Activated T-cell treated with anti-CD3 and anti-CD28 coated beads, Interleukin-2, amount 50 U/mL, for 4 hours (primary cell): Measurements from ENCODE around the gene CLEC4G. TPM values are rescaled to one million over a fixed set of nuclear protein-coding genes. Genes with fewer than 3 reads are reported as not detected.
"Not testable (repeated sequence)": the region's sequence is repeated elsewhere in the genome, so short reads cannot be mapped to it uniquely, and the experiment has no call there.

Experiments
- ATAC-seq, 2 donors: fragments of 200-7000 bp; cut with Tn5 transposase; one replicate each; pipeline ENCODE4 v1.10.0; 2021
- DNase-seq: peaks from one replicate; pipeline ENCODE4 v3.0.0-alpha.2; 2020
- H3K27me3 Mint-ChIP-seq: one replicate; pipeline ENCODE4 v1.8.0; 2021; ENCODE audit warnings: low read depth, mixed read lengths
- H3K36me3 Mint-ChIP-seq: one replicate; pipeline ENCODE4 v1.8.0; 2022; ENCODE audit warnings: mixed read lengths; ENCODE audit not compliant: insufficient read depth
- H3K4me1 Mint-ChIP-seq: one replicate; pipeline ENCODE4 v1.8.0; 2021; ENCODE audit warnings: low read depth, mixed read lengths
- H3K4me3 Mint-ChIP-seq: one replicate; pipeline ENCODE4 v1.8.0; 2021; ENCODE audit warnings: mild to moderate bottlenecking, moderate library complexity, mixed read lengths
- H3K9me3 Mint-ChIP-seq: one replicate; pipeline ENCODE4 v1.8.0; 2021; ENCODE audit warnings: mixed read lengths
- total RNA-seq, 3 donors: library from RNA; stranded (reverse); gene quantifications; one replicate each; pipeline ENCODE4 v1.2.1, GENCODE V29; 2021

Gene CLEC4G
- total RNA-seq, 3 donors from 2014 or later: not detected

DNA sequence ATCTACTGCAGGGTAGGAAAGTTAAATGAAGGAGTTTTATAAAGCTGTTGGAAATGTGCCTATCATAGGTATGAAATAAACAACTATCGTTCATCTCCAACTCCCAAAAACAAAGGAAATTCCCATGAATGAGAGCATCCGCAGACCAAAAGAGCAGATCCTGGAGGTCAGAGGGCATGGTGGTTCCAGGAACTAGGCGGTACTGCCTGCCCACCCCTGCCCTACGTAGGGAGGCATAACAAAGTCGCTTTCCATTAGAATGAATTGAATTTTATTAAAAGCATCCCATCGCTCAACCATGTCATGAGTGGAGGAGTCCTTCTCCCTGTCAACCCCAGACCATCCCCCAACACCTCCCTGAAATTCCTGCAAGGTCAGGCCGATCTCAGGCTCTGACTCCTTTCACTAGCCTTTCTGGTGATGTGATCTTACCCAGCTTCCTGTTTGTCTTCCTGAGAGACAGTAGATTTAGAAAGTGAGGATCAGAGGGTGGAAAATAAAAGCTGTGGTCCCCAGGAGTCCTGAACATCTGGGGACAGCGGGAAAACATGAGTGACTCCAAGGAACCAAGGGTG lies 30.9 kb upstream of the CLEC4G start, which contains the start of gene CLEC4M:
CLEC4M (plus strand) TSS at position 525 of the 575 bp plus-strand sequence; CDS start at position 549, 24 bp downstream.
- Mint-ChIP-seq H3K4me1 (peaks cover 6% of the 10 kb centered on the region), H3K36me3 (peaks cover 8% of the 10 kb centered on the region), H3K4me3 (no peak within 1 kb of the TSS), H3K9me3 (peaks cover 18% of the 10 kb centered on the region), H3K27me3 (peaks cover 15% of the 10 kb centered on the region)
- DNase-seq: no peak
- no peak for ATAC-seq

DNA sequence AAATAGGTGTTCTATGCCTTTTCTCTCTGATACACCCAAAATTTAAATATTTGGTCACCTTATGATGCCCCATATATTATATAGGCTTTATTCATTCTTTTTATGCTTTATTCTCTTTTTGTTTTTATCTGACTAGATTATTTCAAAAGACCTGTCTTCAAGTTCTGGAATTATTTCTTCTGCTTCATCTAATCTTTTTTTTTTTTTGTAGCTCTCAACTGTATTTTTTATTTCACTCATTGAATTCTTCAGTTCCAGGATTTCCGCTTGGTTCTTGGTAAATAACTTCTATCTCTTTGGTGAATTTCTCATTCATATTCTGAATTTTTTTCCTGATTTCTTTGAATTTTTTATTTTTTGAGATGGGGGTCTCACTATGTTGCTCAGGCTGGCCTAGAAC lies 27.2 kb upstream of the CLEC4G start:
- H3K4me1 Mint-ChIP-seq: peaks cover 11% of the 10 kb centered on the region
- H3K9me3 Mint-ChIP-seq: peaks cover 47% of the 10 kb centered on the region
- H3K4me3 Mint-ChIP-seq: no peak overlapping the region
- ATAC-seq (no peak), DNase-seq (no peak)
- peaks cover 11% of the 10 kb centered on the region for H3K36me3 Mint-ChIP-seq
- peaks cover 13% of the 10 kb centered on the region for H3K27me3 Mint-ChIP-seq

DNA sequence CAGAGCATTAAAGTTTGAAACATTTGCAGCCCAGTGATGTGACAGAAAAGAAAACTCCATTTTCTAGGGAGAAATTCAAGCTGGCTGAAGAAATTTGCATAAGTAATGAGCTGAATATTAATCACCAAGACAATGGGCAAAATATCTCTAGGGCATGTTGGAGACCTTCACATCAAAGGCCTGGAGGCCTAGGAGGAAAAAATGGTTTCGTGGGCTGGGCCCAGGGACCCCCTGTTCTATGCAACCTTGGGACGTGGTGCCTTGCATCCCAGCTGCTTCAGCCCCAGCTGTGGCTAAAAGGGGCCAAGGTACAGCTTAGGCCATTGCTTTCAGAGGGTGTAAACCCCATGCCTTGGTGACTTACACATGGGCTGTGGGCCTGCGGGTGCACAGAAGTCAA lies 25.4 kb upstream of the CLEC4G start:
- ATAC-seq: no peak
- Mint-ChIP-seq H3K36me3 (peaks cover 11% of the 10 kb centered on the region), H3K9me3 (peaks cover 51% of the 10 kb centered on the region), H3K27me3 (peaks cover 8% of the 10 kb centered on the region), H3K4me3 (no peak overlapping the region), H3K4me1 (peaks cover 16% of the 10 kb centered on the region)
- DNase-seq: no peak

- DNase-seq: no peak
- no peak for ATAC-seq
- Mint-ChIP-seq H3K4me3 (no peak overlapping the region), H3K36me3 (peaks cover 11% of the 10 kb centered on the region), H3K4me1 (peaks cover 21% of the 10 kb centered on the region), H3K9me3 (peaks cover 51% of the 10 kb centered on the region), H3K27me3 (peaks cover 7% of the 10 kb centered on the region)
These were observed 24.3 kb upstream of the CLEC4G start for GRCh38 chr19:7756258-7756657.

DNA sequence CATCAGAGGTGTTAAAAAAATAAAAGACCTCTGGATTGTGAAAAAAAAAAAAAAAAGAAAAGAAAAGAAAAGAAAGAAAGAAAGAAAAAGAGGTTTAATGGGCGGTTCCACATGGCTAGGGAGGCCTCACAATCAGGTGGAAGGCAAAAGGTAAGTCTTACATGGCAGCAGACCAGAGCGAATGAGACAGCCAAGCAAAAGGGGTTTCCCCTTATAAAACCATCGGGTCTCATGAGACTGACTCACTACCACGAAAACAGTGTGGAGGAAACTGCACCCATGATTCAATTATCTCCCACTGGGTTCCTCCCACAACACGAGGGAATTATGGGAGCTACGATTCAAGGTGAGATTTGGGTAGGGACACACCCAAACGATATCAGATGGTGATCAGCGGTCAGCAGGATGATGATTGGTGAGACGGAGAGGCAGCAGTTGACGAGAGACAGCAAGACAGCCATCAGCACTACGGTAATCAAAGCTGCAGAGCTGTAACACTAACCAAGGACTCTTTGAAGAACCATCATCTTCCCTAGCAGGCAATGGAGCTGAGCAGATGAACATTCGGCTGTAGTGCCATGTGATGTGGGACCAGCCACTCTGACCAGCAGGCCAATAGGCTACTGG lies 19.4 kb upstream of the CLEC4G start:
- peaks cover 7% of the 10 kb centered on the region for H3K27me3 Mint-ChIP-seq

GRCh38 chr19:7748756-7749155 lies 16.8 kb upstream of the CLEC4G start:
- ATAC-seq: no peak
- peaks cover 9% of the 10 kb centered on the region for H3K27me3 Mint-ChIP-seq
- no peak overlapping the region for H3K4me3 Mint-ChIP-seq
- no peak for DNase-seq
- H3K36me3 Mint-ChIP-seq: no peaks in the 10 kb centered on the region
- peaks cover 31% of the 10 kb centered on the region for H3K4me1 Mint-ChIP-seq
- peaks cover 13% of the 10 kb centered on the region for H3K9me3 Mint-ChIP-seq

More for the DNA sequence above, 19.4 kb upstream of the CLEC4G start:
- Mint-ChIP-seq H3K9me3 (peaks cover 31% of the 10 kb centered on the region), H3K4me1 (peaks cover 33% of the 10 kb centered on the region), H3K4me3 (no peak overlapping the region), H3K36me3 (no peaks in the 10 kb centered on the region)
- ATAC-seq: peak; percentile 98 to 99
- peak; percentile 23 for DNase-seq

- H3K4me1 Mint-ChIP-seq: peaks cover 30% of the 10 kb centered on the region
- no peak overlapping the region for H3K4me3 Mint-ChIP-seq
- H3K27me3 Mint-ChIP-seq: peaks cover 10% of the 10 kb centered on the region
- no peak for DNase-seq
- ATAC-seq: no peak
- peaks cover 10% of the 10 kb centered on the region for H3K9me3 Mint-ChIP-seq
- H3K36me3 Mint-ChIP-seq: no peaks in the 10 kb centered on the region
These were observed 16.3 kb upstream of the CLEC4G start for GRCh38 chr19:7748171-7748570.

DNA sequence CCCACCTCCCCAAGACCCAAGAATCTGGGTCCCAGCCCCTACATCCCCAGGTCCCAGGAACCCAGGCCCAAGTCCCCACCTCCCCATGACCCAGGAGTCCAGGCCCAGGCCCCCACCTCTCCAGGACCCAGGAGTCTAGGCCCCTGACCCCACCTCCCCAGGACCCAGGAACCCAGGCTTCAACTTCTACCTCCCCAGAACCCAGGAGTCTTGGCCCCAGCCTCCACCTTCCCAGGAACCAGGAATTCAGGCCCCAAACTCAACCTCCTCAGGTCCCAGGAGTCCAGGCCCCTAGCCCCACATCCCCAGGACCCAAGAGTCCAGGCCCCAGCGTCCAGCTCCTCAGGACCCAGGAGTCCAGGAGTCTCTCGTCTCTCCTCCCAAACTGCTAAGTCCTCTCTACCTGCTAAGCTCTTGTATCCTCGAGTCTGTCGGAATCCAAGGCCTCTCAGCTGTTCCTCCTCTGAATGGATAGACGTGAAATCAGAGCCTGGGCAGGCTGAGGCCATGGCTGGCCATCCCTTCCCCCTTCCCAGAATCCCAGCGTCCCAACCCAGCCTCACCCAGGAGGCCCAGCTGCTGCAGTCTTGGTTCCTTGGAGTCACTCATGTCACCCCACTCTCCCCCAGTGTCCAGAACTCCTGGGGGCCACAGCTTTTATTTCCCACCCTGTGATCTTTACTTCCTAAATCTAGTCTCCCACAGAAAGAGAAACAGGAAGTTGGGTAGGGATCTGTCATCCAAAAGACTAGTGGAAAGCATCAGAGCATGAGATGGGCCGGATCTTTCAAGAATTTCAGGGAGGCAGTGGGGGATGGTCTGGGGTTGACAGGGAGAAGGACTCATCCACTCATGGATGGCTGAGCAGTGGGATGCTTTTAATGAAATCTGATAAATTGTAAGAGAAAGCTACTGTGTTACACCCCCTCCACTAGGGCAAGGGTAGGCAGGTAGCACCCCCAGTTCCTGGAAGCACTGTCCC lies 15.3 kb upstream of the CLEC4G start, which contains the start of gene CD209:
CD209 (minus strand) TSS at position 632 of the 982 bp plus-strand sequence; CDS start at position 609, 23 bp downstream.
- H3K4me1 Mint-ChIP-seq: peaks cover 25% of the 10 kb centered on the region
- no peak within 1 kb of the TSS for H3K4me3 Mint-ChIP-seq
- peaks cover 9% of the 10 kb centered on the region for H3K9me3 Mint-ChIP-seq
- ATAC-seq (no peak), DNase-seq (no peak)
- no peaks in the 10 kb centered on the region for H3K36me3 Mint-ChIP-seq
- H3K27me3 Mint-ChIP-seq: peaks cover 11% of the 10 kb centered on the region

- H3K9me3 Mint-ChIP-seq, DNase-seq, ATAC-seq, H3K36me3 Mint-ChIP-seq, H3K4me3 Mint-ChIP-seq: not testable (repeated sequence)
- peaks cover 14% of the 10 kb centered on the region for H3K27me3 Mint-ChIP-seq
- H3K4me1 Mint-ChIP-seq: peaks cover 21% of the 10 kb centered on the region
These were observed 14.4 kb upstream of the CLEC4G start for GRCh38 chr19:7746306-7746705.

DNA sequence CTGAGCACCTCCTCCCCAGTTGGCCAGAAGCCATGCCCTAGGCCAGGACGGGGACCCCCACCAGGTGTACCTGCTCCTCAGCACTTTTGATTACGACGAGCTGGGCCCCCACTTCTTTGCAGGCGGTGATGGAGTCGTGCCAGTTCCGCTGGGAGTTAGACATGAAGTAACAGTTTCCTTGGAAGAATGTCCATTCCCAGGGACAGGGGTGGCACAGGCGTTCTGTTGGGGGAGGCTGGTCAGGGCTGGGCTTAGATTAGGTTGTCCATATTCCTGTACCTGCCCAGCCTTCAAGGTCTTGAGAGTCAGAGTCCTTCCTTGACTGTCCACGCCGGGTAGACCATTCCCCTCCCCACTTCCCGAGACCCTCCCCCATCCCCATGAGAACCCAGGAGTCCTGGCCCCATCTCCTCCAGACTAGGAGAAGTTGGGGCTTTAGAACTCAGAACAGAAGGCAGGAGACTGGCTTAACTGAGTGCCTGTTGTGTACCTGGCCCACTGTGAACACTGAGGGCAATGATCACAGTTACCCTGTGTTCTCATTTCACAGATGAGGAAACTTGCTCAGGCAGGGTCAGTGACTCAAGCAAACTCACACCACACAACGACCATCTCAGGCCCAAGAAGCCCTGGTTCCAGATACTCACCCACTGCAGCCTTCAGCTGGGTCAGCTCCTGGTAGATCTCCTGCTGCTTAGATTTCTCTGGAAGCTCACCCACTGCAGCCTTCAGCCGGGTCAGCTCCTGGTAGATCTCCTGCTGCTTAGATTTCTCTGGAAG lies 13.2 kb upstream of the CLEC4G start:
- Mint-ChIP-seq H3K27me3 (peaks cover 14% of the 10 kb centered on the region), H3K9me3 (peaks cover under 1% of the 10 kb centered on the region), H3K4me1 (peaks cover 10% of the 10 kb centered on the region), H3K4me3 (no peak overlapping the region), H3K36me3 (no peaks in the 10 kb centered on the region)
- ATAC-seq (no peak), DNase-seq (no peak)

DNA sequence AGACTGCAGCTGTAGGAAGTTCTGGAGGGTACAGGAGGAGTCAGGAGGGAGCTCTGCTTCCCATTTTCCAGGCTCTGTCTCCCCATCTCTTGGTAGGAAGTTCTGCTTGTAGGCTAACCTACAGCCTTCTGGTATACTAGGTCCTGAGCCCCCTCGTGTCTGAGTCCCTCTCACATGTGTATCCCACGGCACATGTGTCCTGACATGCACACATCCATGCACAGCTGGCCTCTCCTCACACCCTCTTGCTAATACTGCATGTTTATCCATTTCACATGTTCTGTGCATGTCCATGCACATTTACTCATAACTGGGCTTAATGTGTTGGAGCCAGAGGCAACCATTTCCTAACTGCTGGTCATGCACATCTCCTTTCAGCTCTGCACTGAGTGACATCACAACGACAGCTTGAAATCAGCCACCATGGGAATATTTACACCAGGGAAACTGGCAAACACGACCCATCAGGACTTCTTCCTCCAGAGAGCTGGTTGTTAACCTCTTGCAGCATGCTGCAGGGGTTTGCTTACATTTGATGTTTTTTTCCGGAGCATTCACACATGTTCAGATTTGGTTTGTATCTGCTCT lies 12.4 kb upstream of the CLEC4G start:
- H3K4me3 Mint-ChIP-seq: no peak overlapping the region
- peaks cover 9% of the 10 kb centered on the region for H3K4me1 Mint-ChIP-seq
- H3K9me3 Mint-ChIP-seq: no peaks in the 10 kb centered on the region
- DNase-seq: no peak
- no peak for ATAC-seq
- H3K36me3 Mint-ChIP-seq: no peaks in the 10 kb centered on the region
- H3K27me3 Mint-ChIP-seq: peaks cover 14% of the 10 kb centered on the region

- DNase-seq (no peak), ATAC-seq (peak; percentile 55 to 92)
- H3K36me3 Mint-ChIP-seq: no peaks in the 10 kb centered on the region
- H3K27me3 Mint-ChIP-seq: peaks cover 9% of the 10 kb centered on the region
- no peak overlapping the region for H3K4me3 Mint-ChIP-seq
- peaks cover 9% of the 10 kb centered on the region for H3K4me1 Mint-ChIP-seq
- H3K9me3 Mint-ChIP-seq: no peaks in the 10 kb centered on the region
These were observed 11.5 kb upstream of the CLEC4G start for GRCh38 chr19:7743425-7743841.

- Mint-ChIP-seq H3K9me3 (no peaks in the 10 kb centered on the region), H3K27me3 (peaks cover 9% of the 10 kb centered on the region), H3K4me1 (peaks cover 10% of the 10 kb centered on the region), H3K36me3 (no peaks in the 10 kb centered on the region), H3K4me3 (no peak overlapping the region)
- no peak for DNase-seq
- ATAC-seq: no peak
These were observed 11.1 kb upstream of the CLEC4G start for GRCh38 chr19:7742991-7743390.
